Mesenchymal stem cell (in vitro differentiated cells and primary cell): ENCODE data around the gene CDH18.

Experiments
- DNase-seq: peaks from one replicate; pipeline ENCODE4 v3.0.0-alpha.2; 2013
- H2AFZ ChIP-seq: one replicate; pipeline ENCODE4 v1.6.1; 2013; ENCODE audit warnings: low read depth, mild to moderate bottlenecking, control low read depth, inconsistent platforms, low read length, moderate library complexity
- H2AK5ac ChIP-seq: 2 replicates; pipeline ENCODE4 v1.6.1; 2013; ENCODE audit warnings: low read length, moderate library complexity, mild to moderate bottlenecking, inconsistent platforms; ENCODE audit not compliant: severe bottlenecking
- H2BK120ac ChIP-seq: one replicate; pipeline ENCODE4 v1.6.1; 2013; ENCODE audit warnings: low read depth, mild to moderate bottlenecking, inconsistent platforms, low read length, moderate library complexity
- H2BK12ac ChIP-seq, 2 experiments: one replicate each; pipeline ENCODE4 v1.6.1; 2013; ENCODE audit warnings: inconsistent platforms in 2 of 2, low read length in 2 of 2, mild to moderate bottlenecking in 2 of 2, moderate library complexity in 2 of 2, control low read depth in 1 of 2
- H2BK15ac ChIP-seq: one replicate; pipeline ENCODE4 v1.6.1; 2013; ENCODE audit warnings: mild to moderate bottlenecking, low read depth, inconsistent platforms; ENCODE audit not compliant: poor library complexity, severe bottlenecking
- H2BK5ac ChIP-seq: 2 replicates; pipeline ENCODE4 v1.6.1; 2013; ENCODE audit warnings: low read depth, mild to moderate bottlenecking, low read length, control low read depth, inconsistent platforms; ENCODE audit not compliant: poor library complexity, severe bottlenecking
- H3K14ac ChIP-seq, 2 experiments: one replicate each; pipeline ENCODE4 v1.6.1; 2013; ENCODE audit warnings: inconsistent platforms in 2 of 2, low read length in 2 of 2, control low read depth in 1 of 2, mild to moderate bottlenecking in 1 of 2, moderate library complexity in 1 of 2
- H3K18ac ChIP-seq, 2 experiments: one replicate each; pipeline ENCODE4 v1.6.1; 2013; ENCODE audit warnings: inconsistent platforms in 2 of 2, low read length in 2 of 2, control low read depth in 1 of 2, low read depth in 1 of 2, mild to moderate bottlenecking in 1 of 2
- H3K23ac ChIP-seq, 2 experiments: one replicate each; pipeline ENCODE4 v1.6.1; 2013; ENCODE audit warnings: inconsistent platforms in 2 of 2, low read length in 2 of 2, mild to moderate bottlenecking in 2 of 2, moderate library complexity in 2 of 2, control low read depth in 1 of 2
- H3K27ac ChIP-seq: 2 replicates; pipeline ENCODE4 v1.5.1; 2013; ENCODE audit warnings: mild to moderate bottlenecking, moderate library complexity, low read length, control low read depth, inconsistent platforms; ENCODE audit not compliant: poor library complexity, severe bottlenecking
- H3K27me3 ChIP-seq, 2 experiments: 2 replicates each; pipeline versions ENCODE4 v1.6.1 to v1.7.0; 2013; ENCODE audit warnings: low read length in 2 of 2, mild to moderate bottlenecking in 2 of 2, moderate library complexity in 2 of 2, control low read depth in 1 of 2, inconsistent platforms in 1 of 2; ENCODE audit not compliant: control insufficient read depth in 1 of 2, insufficient read depth in 1 of 2
- H3K36me3 ChIP-seq, 2 experiments: 2 replicates each; pipeline versions ENCODE4 v1.6.1 to v1.7.0; 2013; ENCODE audit warnings: low read length in 2 of 2, control low read depth in 1 of 2, inconsistent platforms in 1 of 2, low read depth in 1 of 2, mild to moderate bottlenecking in 1 of 2; ENCODE audit not compliant: insufficient read depth in 2 of 2, control insufficient read depth in 1 of 2
- H3K4ac ChIP-seq, 2 experiments: one replicate each; pipeline ENCODE4 v1.6.1; 2013; ENCODE audit warnings: inconsistent platforms in 2 of 2, low read length in 2 of 2, mild to moderate bottlenecking in 2 of 2, moderate library complexity in 2 of 2, control low read depth in 1 of 2, low read depth in 1 of 2
- H3K4me1 ChIP-seq: 2 replicates; pipeline ENCODE4 v1.6.1; 2013; ENCODE audit warnings: low read depth, low read length, control low read depth; ENCODE audit not compliant: control insufficient read depth, insufficient read depth
- H3K4me2 ChIP-seq: 2 replicates; pipeline ENCODE4 v1.6.1; 2013; ENCODE audit warnings: low read length, mild to moderate bottlenecking, inconsistent platforms; ENCODE audit not compliant: poor library complexity, severe bottlenecking
- H3K4me3 ChIP-seq, 2 experiments: 2 replicates each; pipeline versions ENCODE4 v1.5.1 to v1.7.0; 2013; ENCODE audit warnings: low read length in 2 of 2, mild to moderate bottlenecking in 2 of 2, control low read depth in 1 of 2, low read depth in 1 of 2; ENCODE audit not compliant: insufficient read depth in 1 of 2
- H3K79me1 ChIP-seq: replicated peaks from 2 replicates; pipeline ENCODE4 v1.6.1; 2013; ENCODE audit warnings: mild to moderate bottlenecking, control low read depth, low read length, inconsistent platforms; ENCODE audit not compliant: poor library complexity, severe bottlenecking
- H3K9ac ChIP-seq: 2 replicates; pipeline ENCODE4 v1.7.0; 2013; ENCODE audit warnings: mild to moderate bottlenecking, low read length, moderate library complexity
- H3K9me3 ChIP-seq: 2 replicates; pipeline ENCODE4 v1.7.0; 2013; ENCODE audit warnings: mild to moderate bottlenecking, low read length; ENCODE audit not compliant: control insufficient read depth
- H4K8ac ChIP-seq: one replicate; pipeline ENCODE4 v1.6.1; 2013; ENCODE audit warnings: inconsistent platforms, mild to moderate bottlenecking, low read length, moderate library complexity
- H4K91ac ChIP-seq: one replicate; pipeline ENCODE4 v1.6.1; 2013; ENCODE audit warnings: mild to moderate bottlenecking, low read length, inconsistent platforms
- WGBS: methylation state at CpG from one replicate; pipeline ENCODE4 v1.1.7; 2013; ENCODE audit warnings: mixed read lengths; 5-methylcytosine and 5-hydroxymethylcytosine counted together

The CDH18 gene

GRCh38 chr5:19986806-19987205 lies 1.2 kb downstream of the CDH18 start:
- H2BK12ac ChIP-seq, result no peak overlapping the region
- H3K4me1 ChIP-seq, result peaks cover 5% of the 10 kb centered on the region
- H3K27me3 ChIP-seq, result peaks cover 0 to 17% of the 10 kb centered on the region in 2 experiments
- no peak overlapping the region for H3K4ac ChIP-seq
- no peak overlapping the region for H3K23ac ChIP-seq
- H3K4me3 ChIP-seq, result no peak overlapping the region
- DNase-seq, result no peak
- H3K14ac ChIP-seq, result no peak overlapping the region
- no peak overlapping the region for H2AK5ac ChIP-seq
- no peak overlapping the region for H3K27ac ChIP-seq
- H3K18ac ChIP-seq, result no peak overlapping the region
- H2BK120ac ChIP-seq, result no peak overlapping the region
- no peak overlapping the region for H4K91ac ChIP-seq
- H3K79me1 ChIP-seq, result no peaks in the 10 kb centered on the region
- H3K36me3 ChIP-seq, result no peaks in the 10 kb centered on the region
- H3K4me2 ChIP-seq, result no peak overlapping the region
- no peak overlapping the region for H2AFZ ChIP-seq
- H3K9me3 ChIP-seq, result no peaks in the 10 kb centered on the region
- H4K8ac ChIP-seq, result no peak overlapping the region
- H3K9ac ChIP-seq, result no peak overlapping the region
- H2BK5ac ChIP-seq, result no peak overlapping the region
- no peak overlapping the region for H2BK15ac ChIP-seq
- 100% methylated on average over 1 of the region's 2 CpGs for WGBS

GRCh38 chr5:19986031-19986619 lies 1.9 kb downstream of the CDH18 start:
- Histone ChIP-seq H2BK15ac (no peak overlapping the region), H3K18ac (no peak overlapping the region), H4K8ac (no peak overlapping the region), H3K9ac (no peak overlapping the region), H3K27me3 (peaks cover 0 to 17% of the 10 kb centered on the region in 2 experiments), H2BK12ac (no peak overlapping the region), H3K27ac (no peak overlapping the region), H3K23ac (no peak overlapping the region), H3K79me1 (no peaks in the 10 kb centered on the region), H2BK5ac (no peak overlapping the region), H2AK5ac (no peak overlapping the region), H2AFZ (no peak overlapping the region), H3K36me3 (no peaks in the 10 kb centered on the region), H3K4me3 (no peak overlapping the region), H4K91ac (no peak overlapping the region), H3K4me2 (no peak overlapping the region), H3K4ac (no peak overlapping the region), H3K14ac (no peak overlapping the region), H3K4me1 (peaks cover 5% of the 10 kb centered on the region), H3K9me3 (no peaks in the 10 kb centered on the region), H2BK120ac (no peak overlapping the region)
- WGBS, result 83% methylated on average over 1 of the region's 1 CpG
- peak; percentile 9 for DNase-seq

- no peaks in the 10 kb centered on the region for H3K36me3 ChIP-seq
- no peak overlapping the region for H3K9ac ChIP-seq
- H3K23ac ChIP-seq, result no peak overlapping the region
- no peak overlapping the region for H3K4me2 ChIP-seq
- no peak overlapping the region for H2BK12ac ChIP-seq
- no peak overlapping the region for H2BK120ac ChIP-seq
- H4K91ac ChIP-seq, result no peak overlapping the region
- H3K9me3 ChIP-seq, result no peaks in the 10 kb centered on the region
- H3K27me3 ChIP-seq, result no peaks in the 10 kb centered on the region
- no peak overlapping the region for H3K14ac ChIP-seq
- no peak overlapping the region for H2AFZ ChIP-seq
- no peak overlapping the region for H3K4ac ChIP-seq
- no peak overlapping the region for H3K18ac ChIP-seq
- H4K8ac ChIP-seq, result no peak overlapping the region
- H3K27ac ChIP-seq, result no peak overlapping the region
- H3K4me1 ChIP-seq, result no peaks in the 10 kb centered on the region
- H3K4me3 ChIP-seq, result no peak overlapping the region
- 93% methylated on average over 2 of the region's 2 CpGs for WGBS
- no peak overlapping the region for H2BK15ac ChIP-seq
- DNase-seq, result no peak
- H2AK5ac ChIP-seq, result no peak overlapping the region
- no peak overlapping the region for H2BK5ac ChIP-seq
- H3K79me1 ChIP-seq, result no peaks in the 10 kb centered on the region
Observed at GRCh38 chr5:19978476-19978875, 9.5 kb downstream of the CDH18 start.

- Histone ChIP-seq H3K9ac (no peak overlapping the region), H3K79me1 (no peaks in the 10 kb centered on the region)
Observed at GRCh38 chr5:19977099-19977498, 10.9 kb downstream of the CDH18 start.

More at GRCh38 chr5:19977099-19977498, 10.9 kb downstream of the CDH18 start:
- Histone ChIP-seq H3K4me2 (no peak overlapping the region), H3K27ac (no peak overlapping the region), H2AFZ (no peak overlapping the region), H3K18ac (no peak overlapping the region), H2BK12ac (no peak overlapping the region), H3K4me1 (no peaks in the 10 kb centered on the region), H2BK120ac (no peak overlapping the region), H3K9me3 (no peaks in the 10 kb centered on the region), H3K27me3 (no peaks in the 10 kb centered on the region), H2BK5ac (no peak overlapping the region), H3K23ac (no peak overlapping the region), H2BK15ac (no peak overlapping the region), H2AK5ac (no peak overlapping the region), H4K91ac (no peak overlapping the region), H4K8ac (no peak overlapping the region), H3K4me3 (no peak overlapping the region), H3K36me3 (no peaks in the 10 kb centered on the region), H3K14ac (no peak overlapping the region), H3K4ac (no peak overlapping the region)
- WGBS, result 53% methylated on average over 2 of the region's 2 CpGs
- DNase-seq, result no peak
